NB4 (cell line): Measurements from ENCODE around the gene AQP3.
A peak's percentile ranks its signal among the peaks of the same experiment; 100 is the strongest.
"Not testable (repeated sequence)": the region's sequence is repeated elsewhere in the genome, so short reads cannot be mapped to it uniquely, and the experiment has no call there.

ENCODE experiments used
- DNase-seq: peaks from one replicate; pipeline ENCODE4 v3.0.0; 2010; ENCODE audit warnings: low read depth
- H3K4me3 ChIP-seq: one replicate; pipeline ENCODE4 v1.5.1; 2011; ENCODE audit warnings: mild to moderate bottlenecking, low read depth, low read length, moderate library complexity
- MYC ChIP-seq: IDR thresholded peaks from 2 replicates; pipeline ENCODE4 v1.6.1; 2011; ENCODE audit warnings: low read depth, low read length
- POLR2A ChIP-seq: IDR thresholded peaks from 2 replicates; pipeline ENCODE4 v1.6.1; 2011; ENCODE audit warnings: mild to moderate bottlenecking; ENCODE audit not compliant: insufficient read length; ENCODE audit errors: extremely low read depth
- TF ChIP-seq, protein P1 (sequence below): IDR thresholded peaks from 2 replicates; pipeline ENCODE4 v1.6.1; 2011; ENCODE audit warnings: low read depth, low read length
- TF ChIP-seq, protein P2 (sequence below): IDR thresholded peaks from one replicate; pipeline ENCODE4 v1.5.1; 2012; ENCODE audit warnings: low read depth, low read length

The AQP3 gene

GRCh38 chr9:33446946-33447798 lies at the start of gene AQP3:
TSS of gene AQP3 (minus strand) at chr9:33447593. CDS start at chr9:33447530, 63 bp downstream.
- TF ChIP-seq POLR2A, result no peak
- TF ChIP-seq, protein P1, sequence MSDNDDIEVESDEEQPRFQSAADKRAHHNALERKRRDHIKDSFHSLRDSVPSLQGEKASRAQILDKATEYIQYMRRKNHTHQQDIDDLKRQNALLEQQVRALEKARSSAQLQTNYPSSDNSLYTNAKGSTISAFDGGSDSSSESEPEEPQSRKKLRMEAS, result peak; percentile 83
- TF ChIP-seq MYC, result peak; percentile 81
- TF ChIP-seq, protein P2, sequence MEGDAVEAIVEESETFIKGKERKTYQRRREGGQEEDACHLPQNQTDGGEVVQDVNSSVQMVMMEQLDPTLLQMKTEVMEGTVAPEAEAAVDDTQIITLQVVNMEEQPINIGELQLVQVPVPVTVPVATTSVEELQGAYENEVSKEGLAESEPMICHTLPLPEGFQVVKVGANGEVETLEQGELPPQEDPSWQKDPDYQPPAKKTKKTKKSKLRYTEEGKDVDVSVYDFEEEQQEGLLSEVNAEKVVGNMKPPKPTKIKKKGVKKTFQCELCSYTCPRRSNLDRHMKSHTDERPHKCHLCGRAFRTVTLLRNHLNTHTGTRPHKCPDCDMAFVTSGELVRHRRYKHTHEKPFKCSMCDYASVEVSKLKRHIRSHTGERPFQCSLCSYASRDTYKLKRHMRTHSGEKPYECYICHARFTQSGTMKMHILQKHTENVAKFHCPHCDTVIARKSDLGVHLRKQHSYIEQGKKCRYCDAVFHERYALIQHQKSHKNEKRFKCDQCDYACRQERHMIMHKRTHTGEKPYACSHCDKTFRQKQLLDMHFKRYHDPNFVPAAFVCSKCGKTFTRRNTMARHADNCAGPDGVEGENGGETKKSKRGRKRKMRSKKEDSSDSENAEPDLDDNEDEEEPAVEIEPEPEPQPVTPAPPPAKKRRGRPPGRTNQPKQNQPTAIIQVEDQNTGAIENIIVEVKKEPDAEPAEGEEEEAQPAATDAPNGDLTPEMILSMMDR, result peak; percentile 45
- H3K4me3 ChIP-seq, result peak within 1 kb of the TSS; percentile 62
- DNase-seq, result peak; percentile 99

- not testable (repeated sequence) for DNase-seq, H3K4me3 ChIP-seq
These were observed 46.4 kb upstream of the AQP3 start for GRCh38 chr9:33493819-33494218.

- TF ChIP-seq POLR2A (no peak), MYC (no peak)
- TF ChIP-seq, protein P2, result no peak
- TF ChIP-seq, protein P1, result no peak
- H3K4me3 ChIP-seq, result no peak overlapping the region
- DNase-seq, result no peak
These were observed 41.7 kb upstream of the AQP3 start for GRCh38 chr9:33489066-33489465.

GRCh38 chr9:33485312-33485711 lies 37.9 kb upstream of the AQP3 start:
- not testable (repeated sequence) for DNase-seq, H3K4me3 ChIP-seq

DNA sequence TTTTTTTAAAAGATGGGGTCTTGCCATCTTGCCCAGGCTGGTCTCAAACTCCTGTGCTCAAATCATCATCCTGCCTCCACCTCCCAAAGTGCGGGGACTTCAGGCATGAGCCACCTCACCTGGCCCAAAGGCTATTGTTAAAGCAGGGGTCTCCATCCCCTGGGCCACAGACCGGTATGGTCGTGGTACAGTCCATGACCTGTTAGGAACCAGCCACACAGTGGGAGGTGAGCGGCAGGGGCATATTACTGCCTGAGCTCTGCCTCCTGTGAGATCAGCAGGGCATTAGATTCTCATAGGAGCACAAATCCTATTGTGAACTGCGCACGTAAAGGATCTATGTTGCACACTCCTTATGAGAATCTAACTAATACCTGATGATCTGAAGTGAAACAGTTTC lies 33.6 kb upstream of the AQP3 start:
- H3K4me3 ChIP-seq, result no peak overlapping the region
- TF ChIP-seq, protein P1, result no peak
- TF ChIP-seq MYC, result no peak
- TF ChIP-seq POLR2A, result no peak
- TF ChIP-seq, protein P2, result no peak

GRCh38 chr9:33480106-33480505 lies 32.7 kb upstream of the AQP3 start:
- DNase-seq, result no peak
- TF ChIP-seq POLR2A (no peak), MYC (no peak)
- TF ChIP-seq, protein P1, result no peak
- TF ChIP-seq, protein P2, result no peak
- no peak overlapping the region for H3K4me3 ChIP-seq

More for the DNA sequence above, 33.6 kb upstream of the AQP3 start:
- DNase-seq, result no peak

DNA sequence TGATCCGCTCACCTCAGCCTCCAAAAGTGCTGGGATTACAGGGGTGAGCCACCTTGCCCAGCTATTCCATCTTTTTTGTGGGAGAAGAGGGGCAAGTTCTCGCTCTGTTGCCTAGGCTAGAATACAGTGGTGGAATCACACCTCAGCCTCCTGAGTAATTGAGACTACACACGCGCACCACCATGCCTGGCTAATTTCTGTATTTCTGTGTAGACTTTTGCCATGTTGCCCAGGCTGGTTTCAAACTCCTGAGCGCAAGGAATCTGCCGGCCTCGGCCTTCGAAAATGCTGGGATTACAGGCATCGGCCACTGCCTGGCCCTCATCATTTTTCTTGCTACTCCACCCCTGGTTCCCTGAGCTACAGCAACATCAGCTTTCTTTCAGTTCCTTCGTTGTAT lies 29.1 kb upstream of the AQP3 start:
- TF ChIP-seq, protein P1, result no peak
- TF ChIP-seq, protein P2, result no peak
- TF ChIP-seq POLR2A (no peak), MYC (no peak)
- no peak for DNase-seq
- H3K4me3 ChIP-seq, result no peak overlapping the region
